HG02610 (cell line): Measurements from ENCODE around the gene KCNC1.

Experiments used
- ATAC-seq: cut with Tn5 transposase; IDR thresholded peaks from one replicate; pipeline ENCODE4 v1.9.1; 2021; ENCODE audit warnings: mild to moderate bottlenecking, moderate library complexity; ENCODE audit not compliant: unreplicated experiment

Gene KCNC1

DNA sequence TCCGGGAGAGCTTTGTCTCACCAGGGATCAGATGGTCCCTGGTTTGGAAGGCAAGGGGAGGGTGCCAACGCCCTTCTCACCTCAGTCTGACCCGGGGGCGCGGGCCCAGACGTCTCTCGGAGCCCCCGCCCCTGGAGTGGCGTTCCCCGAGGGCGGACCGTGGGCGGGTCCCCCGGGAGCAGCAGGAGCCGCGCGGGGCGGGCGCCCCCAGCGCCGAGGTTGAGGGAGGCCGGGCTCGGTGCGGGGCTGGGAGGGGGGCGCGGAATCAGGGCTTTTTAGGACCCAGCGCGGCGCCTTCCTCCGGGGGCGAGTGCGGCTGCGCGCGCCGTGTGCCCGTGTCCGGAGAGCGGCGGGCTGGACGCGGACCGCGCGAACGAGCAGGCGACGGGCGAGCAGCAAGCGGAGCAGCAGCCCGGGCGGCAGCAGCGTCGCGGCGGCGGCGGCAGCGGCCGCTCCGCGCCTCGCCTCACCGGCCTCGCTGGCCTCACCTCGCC is at the start of gene KCNC1:
Gene KCNC1, plus strand, starts transcription at position 364 of the 494 bp plus-strand sequence. CDS start 1,222 bp downstream, outside the sequence.
- no peak for ATAC-seq

DNA sequence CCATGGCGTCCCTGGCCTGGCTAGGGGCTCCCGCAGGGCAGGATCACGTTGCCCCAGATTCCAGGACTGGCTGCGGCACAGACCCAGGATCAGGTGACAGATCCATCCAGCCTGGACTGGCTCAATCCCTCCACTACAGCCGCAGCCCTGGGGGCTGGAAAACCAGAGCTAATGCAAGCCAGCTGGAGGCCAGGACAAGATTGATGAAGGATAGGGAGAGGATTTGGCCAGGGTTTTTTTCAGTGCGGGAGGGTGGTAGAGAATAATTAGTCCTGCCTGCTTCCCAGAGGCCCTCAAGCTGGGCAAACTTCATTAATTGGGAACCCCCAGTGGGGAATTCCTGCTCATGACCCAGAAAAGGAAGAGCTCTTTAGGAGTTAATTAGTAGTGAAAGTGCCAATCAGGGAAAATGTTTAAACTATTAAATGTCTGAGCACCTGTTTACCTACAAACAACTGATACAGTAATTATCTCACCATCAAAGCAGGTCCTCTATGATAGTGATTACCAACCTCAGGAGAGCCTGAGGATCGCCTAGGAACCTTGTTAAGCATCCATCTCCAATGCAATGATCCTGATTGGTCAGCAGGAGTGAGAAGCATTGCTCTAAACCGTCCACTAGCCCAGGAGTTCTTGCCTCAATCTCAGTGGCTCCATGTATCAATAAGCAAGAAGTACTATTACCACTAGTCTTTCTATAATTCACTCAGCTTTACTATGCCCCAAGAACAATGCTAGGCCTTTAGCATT is 48.2 kb upstream of the KCNC1 start:
- no peak for ATAC-seq

DNA sequence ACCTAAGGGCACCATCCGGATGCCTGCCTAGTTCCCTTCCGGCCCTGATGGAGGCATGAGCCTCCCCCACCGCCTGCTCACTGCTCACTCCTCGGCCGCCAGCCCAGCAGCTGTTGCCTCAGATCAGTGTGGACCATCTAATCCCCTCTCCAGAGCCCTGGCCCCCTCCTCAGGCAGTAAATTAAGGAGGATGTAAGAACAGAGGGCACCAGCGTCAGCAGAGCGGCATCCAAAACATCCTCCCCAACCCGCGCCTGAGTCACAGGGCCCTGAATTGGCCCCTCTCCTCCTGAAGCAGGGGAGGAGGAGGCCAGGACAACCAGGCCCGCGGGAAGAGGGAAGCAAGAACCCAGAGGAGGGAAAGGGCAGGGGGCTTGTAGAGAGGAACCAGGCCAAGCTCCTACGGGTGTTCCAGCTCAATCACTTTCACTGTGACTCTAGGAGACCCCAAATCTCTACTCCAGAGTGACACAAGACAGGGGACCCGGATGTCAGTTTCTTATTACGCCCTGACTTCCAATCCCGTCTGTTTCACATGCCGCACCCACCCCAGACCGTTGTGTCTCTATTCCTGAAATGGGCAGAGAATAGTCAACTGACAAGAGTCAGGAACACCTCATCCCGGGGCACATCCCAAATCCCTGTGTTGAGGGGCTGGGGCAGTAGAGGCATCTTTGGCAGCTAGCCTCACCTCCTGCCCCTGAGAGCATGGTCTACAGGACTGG is 46.5 kb upstream of the KCNC1 start:
- ATAC-seq, result no peak

DNA sequence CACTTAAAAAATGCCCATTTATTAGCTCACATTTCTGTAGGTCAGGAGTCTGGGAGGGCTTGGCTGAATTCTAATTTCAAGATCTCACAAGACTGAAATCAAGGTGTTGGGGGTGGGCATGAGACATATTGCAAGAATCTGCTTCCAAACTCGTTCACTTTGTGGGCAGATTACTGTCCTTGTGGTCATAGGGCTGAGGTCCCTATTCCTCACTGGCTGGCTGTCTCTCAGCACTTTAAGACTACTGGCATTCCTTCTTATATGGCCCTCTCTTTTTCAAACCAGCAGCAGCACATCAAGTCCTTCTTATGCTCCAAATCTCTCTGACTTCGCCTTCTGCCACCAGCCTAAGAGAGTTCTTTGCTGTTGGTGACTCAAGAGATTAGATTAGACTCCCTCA is 43.0 kb upstream of the KCNC1 start:
- ATAC-seq, result no peak

DNA sequence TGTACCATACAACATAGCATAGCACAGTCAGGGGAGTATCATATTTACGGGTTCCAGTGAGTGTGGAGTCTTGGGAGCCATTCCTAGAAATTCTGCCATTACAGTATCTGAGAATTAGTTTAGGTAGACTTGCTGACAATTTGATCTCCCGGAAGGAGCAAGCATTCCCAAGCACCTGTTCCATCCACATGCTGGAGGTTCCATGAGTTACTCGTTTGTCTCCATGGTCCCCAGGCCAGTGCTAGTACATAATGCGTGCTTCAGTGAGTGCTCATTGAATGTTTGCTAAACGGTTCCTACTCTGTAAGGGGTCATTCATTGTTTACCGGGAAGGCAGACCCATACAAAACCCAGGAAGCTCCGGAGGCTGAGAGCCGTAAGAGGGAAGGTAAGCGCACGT is 42.6 kb upstream of the KCNC1 start:
- no peak for ATAC-seq

DNA sequence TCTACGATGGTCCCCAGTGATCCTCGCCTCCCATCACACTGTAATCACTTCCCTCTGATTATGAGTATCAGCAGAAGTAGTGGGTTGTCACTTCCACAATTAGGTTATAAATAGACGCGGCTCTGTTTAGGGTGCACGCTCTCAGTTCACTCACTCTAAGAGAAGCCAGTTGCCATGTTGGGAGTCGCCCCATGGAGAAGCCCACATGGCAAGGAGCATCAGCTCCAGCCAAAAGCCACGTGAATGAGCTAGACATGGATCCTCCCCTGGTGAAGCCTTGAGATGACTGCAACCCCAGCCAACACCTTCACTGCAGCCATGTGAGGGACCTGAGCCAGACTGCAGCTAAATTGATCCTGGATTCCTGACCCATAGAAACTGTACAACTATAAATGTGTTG is 41.6 kb upstream of the KCNC1 start:
- ATAC-seq, result no peak

DNA sequence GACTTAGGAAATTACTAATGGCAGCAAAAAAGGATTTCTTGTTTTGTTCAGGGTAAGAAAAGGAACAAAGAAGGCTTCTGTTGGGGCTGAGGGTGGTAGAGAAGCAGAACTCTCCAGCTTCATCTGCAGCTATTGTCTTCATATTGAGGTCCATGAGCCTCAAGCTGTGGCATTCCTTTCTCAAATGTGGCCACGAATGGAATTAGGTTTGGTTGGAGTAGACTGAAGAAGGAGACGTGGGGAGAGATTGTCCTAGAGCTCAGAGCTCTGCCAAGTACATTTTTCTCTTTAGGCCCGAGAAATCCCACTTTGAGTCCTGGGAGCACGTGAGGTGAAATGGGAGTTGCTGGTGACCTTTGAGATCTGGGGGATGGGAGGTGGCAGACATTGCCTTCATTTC is 41.0 kb upstream of the KCNC1 start:
- ATAC-seq, result no peak

DNA sequence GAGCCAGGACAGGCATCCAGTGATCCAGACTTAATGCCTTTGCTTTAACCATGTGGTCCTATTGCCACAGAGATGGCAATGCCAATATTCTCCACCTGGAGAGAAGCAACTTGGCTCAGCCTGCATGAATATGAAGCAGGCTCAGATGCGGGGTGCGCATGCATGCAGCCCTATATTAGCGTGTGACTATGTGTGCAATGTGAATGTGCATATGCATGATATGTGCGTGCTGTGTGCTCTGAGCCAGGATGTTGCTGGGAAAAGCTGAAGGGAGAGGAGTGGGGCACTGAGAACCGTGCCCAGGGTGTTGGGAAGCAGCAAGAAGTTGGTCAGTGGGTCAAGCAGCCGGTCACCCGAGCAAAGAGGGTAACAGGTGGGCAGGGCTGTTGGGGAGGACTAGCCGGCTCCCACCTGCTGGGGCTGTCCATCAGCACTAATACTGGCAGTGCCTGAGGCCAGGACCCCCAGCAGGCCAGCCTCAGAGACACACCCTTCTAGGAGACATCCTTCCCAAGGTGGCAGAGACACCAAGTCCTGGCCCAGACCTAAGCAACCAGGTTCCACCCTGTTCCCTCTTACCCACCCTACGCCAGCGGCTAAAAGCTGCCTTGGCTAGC is 40.0 kb upstream of the KCNC1 start:
- ATAC-seq, result no peak

DNA sequence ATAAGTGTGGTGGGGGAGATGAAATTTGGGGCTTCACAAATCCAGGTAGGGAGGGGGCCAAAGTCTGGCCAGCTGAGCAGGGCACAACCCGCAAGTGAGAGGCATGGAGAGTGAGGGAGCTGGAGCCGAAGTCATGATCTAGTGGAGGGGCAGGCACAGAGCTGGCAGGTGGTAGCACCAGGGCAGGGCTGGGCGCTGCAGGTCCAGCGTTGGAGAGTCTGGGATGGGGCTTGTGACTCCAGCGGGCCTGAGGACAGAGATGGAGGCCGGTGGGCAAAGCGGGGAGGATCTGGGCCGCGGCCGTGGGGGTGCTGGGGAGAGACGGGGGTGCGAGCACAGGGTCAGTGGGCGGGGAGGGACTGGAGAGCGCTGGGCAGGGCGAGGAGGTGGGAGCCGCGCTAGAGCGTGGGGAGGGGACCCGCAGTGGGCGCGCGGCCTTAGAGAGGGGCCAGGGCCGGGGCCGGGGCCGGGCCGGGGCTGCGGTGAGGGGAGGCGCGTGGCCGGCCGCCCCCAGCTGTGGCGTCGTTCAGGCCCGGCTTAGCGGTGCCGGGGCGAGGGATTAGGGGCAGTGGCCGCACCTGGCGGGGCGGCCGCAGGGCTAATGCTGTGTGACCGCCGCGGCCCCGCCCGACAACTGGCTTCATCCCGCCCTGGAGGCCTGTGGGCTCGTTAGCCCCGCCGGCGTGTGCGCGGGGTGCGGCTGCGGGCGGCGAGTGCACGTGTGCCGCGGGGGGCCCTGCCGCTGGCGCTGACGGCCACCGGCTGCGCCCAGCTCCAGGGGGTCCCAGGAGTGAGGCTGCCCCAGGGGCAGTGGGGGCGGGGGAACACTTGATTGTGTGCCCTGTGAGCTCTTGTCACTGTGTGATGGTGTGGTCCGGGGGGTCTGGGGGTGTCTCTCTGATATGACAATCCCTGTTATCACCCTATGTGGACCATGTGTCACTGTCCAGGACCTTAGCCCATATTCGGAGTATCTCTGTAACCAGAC is 38.8 kb upstream of the KCNC1 start:
- ATAC-seq, result no peak

DNA sequence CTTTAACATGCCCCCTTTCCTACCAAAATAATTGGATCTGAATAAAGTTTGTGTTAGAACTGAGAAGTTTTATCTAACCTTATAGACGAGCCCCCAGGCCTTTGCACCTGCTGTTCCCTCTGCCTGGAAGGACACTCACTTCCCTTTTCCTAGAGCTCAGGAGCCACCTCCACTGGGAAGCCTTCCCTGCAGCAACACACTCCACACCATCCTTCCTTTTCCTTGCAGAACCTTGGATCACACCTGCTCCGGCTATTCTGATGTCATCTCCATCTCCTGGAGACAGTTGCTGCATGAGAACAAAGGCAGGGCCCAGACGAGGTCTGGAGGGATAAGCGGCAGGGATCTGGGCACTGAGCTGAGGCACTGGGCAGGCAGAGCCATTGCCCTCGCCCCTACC is 37.8 kb upstream of the KCNC1 start:
- no peak for ATAC-seq

DNA sequence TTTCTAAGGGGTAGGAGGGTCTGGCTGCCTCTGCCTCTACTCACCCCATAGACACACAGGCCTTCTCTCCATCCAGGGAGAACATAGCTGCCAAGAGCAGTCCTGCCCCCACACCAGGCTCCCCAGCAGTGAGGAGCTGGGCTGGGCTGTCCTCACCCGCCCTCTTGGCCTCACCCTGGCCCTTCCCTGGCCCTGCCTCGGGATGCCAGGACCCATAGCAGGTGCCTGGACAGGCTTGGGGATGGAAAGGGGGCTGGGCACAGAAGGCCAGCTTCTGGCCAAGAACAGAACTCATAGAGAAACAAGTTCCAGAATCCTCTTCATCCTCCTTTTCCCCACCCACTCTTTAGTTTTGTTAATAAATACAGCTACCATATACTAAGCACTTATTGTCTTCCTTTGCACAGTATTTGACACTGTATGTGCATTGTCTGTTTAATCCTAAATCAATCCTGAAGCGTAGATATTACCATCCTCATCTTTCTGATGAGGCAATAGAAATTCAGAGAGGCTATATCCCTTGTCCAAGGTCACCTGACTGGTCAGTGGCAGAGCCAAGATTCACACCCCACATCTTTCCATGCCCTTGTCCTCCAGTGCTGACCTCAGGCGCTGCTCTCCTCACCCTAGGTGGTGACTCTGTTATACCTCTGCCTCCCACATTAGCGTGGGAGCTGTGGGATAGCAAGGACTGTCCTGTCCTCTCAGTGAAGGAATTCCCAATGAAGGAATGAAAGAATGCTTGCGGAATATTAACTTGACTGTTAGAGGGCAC is 37.2 kb upstream of the KCNC1 start:
- no peak for ATAC-seq

DNA sequence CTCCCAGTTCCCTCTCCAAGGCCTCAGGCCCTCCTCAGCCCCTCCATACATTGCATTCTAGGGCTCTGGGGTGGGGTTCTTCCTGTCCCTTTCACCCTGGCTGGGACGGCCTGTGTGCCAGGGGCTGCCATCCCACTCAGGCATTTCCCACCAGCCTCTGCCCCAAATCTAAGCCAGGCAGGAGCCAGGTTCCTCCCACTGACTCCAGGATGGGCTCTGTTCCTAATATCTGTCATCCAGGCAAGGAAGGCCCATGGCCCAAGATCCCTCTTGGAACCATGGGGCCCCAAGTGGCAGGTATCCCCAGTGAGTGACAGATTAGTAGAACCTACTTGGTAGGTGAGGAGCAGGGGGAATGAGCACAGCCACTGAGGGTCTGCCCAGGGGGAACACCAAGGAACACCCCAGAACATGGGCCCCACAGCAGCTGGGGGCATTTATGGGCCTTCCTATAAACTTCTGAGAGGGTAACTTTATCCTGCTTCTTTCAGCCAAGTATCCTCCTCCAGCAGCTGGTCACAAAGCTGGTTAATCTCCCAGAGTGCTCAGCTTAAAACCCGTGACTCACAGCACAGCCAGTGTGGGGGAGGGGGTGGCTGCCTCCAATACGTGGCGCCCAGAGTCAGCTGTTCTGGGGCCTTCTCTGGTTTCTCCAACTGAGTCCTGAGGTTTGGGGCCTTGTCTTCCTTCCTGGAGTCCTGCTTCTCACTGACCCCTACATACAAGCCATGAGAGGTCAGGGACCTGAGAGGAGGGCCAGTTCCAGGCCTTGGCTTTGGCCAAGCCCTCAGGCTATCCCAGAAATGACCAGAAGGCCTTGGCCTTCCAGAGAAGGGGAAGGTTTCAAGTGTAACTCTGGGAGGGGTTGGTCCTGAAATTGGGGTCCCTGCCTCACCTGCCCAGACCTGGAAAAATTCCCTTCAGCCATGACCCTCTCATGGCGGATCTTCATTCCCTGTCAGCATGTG is 35.1 kb upstream of the KCNC1 start:
- no peak for ATAC-seq

DNA sequence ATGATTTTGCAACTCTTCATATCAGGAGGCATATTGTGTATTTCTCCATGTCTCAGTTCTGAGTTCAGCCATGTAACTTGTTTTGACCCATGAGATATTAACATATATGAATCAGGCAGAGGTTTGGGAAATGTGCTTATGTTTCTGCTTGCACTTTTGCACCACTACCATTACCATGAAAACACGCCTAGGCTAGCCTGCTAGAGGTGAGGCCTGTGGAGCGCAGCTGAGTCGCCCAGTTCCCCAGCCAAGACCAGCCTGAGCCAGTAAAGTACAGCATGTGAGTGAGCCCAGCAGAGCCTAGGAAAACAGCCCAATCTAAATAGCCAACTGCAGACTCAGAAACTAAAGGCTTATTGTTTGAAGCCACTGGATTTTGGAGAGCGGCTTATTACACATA is 33.6 kb upstream of the KCNC1 start:
- no peak for ATAC-seq

DNA sequence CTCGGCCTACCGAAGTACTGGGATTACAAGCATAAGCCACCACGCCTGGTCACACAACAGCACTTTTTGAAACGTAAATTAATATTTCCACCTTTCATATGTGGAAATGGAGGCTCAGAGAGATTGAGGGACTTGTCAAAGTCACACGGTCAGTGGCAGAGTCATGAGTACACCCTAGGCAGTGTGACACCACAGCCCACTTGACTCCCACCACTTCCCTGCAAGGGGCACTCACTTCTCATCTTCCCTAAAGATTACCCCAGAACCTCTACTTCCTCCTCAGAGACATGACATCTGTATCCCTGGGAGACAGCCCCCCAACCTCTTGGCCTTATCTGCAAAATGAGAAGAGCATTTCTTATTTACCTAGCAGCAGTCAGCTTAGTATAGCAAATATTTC is 31.7 kb upstream of the KCNC1 start:
- ATAC-seq, result no peak

DNA sequence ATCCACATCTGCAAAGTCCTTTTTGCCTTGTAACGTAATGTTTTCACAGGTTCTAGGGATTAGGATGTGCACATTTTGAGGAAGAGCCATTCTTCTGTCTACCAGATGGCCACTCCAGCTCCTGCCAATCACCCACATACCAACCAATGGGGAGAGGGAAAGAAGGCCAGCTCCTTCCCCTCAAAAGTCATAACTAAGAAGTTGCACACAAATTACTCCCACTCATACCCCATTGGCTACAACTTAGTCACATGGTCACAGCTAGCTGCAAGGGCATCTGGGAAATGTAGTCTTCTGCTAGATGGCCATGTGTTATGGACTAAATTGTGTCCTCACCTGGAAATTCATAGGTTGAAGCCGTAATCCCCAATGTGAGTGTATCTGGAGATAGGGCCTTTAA is 30.6 kb upstream of the KCNC1 start:
- no peak for ATAC-seq

DNA sequence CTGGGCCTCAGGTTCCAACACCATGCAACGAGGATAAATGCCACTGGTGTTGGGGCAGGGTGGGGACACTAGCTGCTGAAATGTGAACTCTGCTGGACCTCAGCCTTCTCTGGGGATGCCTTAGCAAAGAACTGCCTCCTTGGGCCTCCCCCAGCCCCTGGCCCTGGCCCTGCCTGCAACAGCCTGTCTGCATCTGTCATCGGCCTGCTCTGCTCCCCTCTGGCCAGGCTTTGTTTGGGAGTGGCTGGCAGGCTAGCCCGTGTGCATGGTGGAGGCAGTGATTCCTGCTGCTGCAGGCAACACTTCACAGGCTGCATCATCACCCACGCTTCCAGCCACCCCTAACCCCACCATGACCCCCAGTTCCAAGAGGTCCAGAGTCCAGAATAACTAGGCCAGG is 26.8 kb upstream of the KCNC1 start:
- ATAC-seq, result no peak

DNA sequence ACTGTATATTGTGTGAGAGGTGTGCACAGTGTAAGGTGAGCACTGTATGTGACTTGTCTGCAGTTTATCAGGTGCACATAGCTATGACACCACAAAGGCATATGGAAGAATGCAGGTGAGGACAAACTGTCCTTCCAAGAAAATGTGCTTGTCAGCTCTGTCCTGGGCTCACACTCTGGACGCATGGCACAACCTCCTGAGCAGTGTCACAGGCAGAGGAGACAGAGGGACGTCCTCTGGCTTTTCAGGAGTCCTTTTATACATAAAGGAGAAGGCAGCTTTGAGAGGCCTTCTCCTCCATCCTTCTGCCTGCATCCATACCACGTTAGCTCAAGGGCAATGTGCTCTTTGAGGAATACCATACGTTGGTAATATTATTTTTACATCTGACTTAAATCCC is 22.7 kb upstream of the KCNC1 start:
- ATAC-seq, result no peak

DNA sequence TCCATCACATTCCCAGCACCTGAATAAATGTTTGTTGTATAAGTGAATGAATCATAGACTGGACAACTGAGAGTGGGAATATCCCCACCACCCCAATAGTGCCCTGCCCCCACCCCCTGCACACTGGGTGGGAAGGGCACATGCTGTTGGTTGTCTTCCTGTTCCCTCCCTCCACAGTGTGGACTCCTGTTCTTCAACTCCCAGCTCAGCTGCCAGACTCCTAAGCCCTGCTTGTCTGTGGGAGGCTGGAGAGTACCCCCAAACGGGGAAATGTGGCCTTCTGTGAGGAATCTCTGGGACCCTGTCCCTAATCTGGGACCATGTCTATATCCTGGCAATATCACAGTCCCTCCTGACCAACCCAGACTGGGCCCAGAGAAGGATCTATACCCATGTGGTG is 20.7 kb upstream of the KCNC1 start:
- ATAC-seq, result no peak

DNA sequence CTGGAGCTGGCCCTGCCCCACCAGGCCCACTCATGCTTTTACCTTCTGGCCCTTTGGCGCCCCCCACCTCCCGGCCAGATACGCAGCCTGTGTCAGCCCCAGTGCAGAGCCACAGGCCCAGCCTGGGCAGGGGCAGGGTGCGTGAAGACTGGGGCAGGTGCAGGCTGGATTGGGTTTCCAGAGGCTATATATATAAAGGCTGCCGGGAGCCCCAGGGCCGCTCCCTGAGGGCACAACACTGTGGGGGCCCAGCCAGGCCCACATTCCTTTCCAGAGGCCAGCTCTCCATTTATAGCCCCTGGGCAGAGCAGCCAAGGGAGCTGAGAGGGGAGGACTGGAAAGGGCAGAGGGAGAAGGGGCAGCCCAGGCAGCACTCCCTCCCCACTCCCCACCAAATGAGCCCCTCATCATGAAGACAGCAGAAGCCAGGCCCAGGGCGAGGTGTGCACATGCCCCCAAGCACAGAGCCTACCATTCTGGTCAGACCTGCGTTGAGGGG is 20.2 kb upstream of the KCNC1 start:
- ATAC-seq, result no peak
